ENCODE data around the gene MANBA. TPM values are rescaled to one million over a fixed set of nuclear protein-coding genes. Genes with fewer than 3 reads are reported as not detected.
A peak's percentile ranks its signal among the peaks of the same experiment; 100 is the strongest.

The MANBA gene
- total RNA-seq, 2 donors from 2014 or later = 20.0 to 27.0 TPM

DNA sequence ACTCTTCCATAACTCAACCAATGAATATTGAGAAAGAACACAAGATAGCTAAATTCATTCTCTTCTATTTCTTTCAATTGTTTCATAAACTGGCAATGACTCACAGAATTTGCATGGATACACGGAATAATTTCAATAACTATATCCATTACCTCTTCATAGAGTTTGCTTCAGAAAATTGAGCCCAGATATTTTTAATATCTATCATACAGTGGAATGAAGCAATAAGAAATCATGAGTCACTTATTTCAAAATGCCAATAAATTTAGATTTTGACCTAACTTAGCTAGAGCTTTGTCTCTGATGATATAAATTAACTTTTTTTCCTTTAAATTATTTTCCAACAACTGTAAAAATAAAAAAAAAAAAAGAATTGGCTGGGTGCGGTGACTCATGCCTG lies 22.2 kb upstream of the MANBA start:
- no peaks in the 10 kb centered on the region for H3K9me3 ChIP-seq (ENCODE audit: control insufficient read depth, low read length, poor library complexity, severe bottlenecking)
- no peak for DNase-seq
- H3K27ac Mint-ChIP-seq = no peak overlapping the region
- H3K4me1 Mint-ChIP-seq = peaks cover 2% of the 10 kb centered on the region
- no peaks in the 10 kb centered on the region for H3K36me3 Mint-ChIP-seq (ENCODE audit: low read depth)
- H3K4me3 Mint-ChIP-seq = no peak overlapping the region
- peaks cover 5% of the 10 kb centered on the region for H3K27me3 Mint-ChIP-seq
- ATAC-seq = no peak

DNA sequence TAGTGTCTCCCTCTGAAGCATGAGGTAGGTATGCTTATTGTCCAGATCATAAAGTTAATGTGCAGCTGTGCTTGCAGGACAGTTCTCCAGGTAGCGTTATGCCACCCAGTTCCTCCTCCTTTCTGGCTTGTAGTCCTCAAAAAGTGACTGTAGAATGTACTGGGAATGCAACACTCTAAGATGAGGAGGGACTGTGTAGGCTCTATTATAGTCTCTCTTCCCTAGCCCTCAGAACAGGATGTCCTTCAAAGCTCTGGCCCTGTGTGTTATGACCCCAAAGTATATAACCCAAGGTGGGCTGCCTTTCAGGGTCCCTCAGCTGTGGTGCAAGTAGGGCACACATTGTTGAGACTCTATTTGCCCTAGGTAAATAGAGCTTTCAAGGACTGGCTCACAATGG lies 20.8 kb upstream of the MANBA start:
- ATAC-seq (no peak), DNase-seq (no peak)
- Mint-ChIP-seq H3K4me3 (no peak overlapping the region), H3K27ac (no peak overlapping the region), H3K4me1 (no peaks in the 10 kb centered on the region), H3K36me3 (ENCODE audit: low read depth) (no peaks in the 10 kb centered on the region), H3K27me3 (peaks cover 5% of the 10 kb centered on the region)
- H3K9me3 ChIP-seq (ENCODE audit: control insufficient read depth, low read length, poor library complexity, severe bottlenecking) = no peaks in the 10 kb centered on the region

DNA sequence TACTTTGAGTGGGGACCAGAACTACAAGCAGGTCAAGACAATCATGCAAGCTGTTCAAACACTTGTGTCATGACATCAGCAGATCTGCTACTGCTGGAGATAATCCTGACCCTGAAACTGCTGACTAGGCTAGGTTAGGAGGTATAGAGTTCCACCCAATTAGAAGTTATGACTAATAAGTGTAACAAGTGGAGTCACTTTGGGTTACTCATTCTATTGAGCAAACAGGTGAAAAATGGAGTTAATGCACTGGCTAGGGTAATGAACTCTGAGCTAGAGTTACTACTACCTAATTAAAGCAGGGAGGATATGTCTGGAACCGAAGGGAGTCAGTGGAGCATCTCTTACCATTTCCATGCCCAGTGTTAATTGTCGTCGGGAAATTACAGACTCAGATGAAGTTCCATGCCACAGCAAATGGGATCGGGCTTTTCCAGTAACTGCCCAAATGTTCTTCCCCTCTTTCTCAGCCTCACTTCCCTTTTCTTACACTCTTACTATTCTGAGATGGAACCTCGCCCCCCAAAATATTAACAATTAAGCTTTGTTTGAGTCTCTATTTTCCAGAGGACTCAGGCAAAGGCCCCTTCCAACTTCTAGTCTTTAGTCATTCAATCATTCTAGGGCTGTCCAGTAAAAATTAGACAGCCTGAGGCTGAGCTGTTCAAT lies 19.8 kb upstream of the MANBA start:
- ATAC-seq = no peak

DNA sequence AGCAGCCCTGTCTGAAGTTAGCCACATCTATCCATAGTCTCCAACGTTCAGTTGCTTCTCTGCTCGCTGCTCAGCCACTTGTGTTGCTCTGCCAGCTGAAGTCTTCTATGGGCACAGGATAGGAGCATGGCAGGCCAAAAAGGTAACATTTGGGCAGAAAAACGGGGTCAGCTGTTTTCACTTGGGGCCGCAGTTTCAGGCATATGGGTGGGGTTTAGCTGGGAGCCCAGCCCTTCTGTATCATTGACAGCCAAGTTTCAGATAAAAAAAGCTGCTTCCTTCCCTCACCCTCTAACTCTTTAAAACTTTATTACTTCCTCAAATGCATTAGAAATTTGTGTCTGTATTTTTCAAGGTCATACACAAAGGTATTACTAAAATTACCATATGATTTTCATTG lies 18.4 kb upstream of the MANBA start:
- no peak overlapping the region for H3K4me3 Mint-ChIP-seq
- no peaks in the 10 kb centered on the region for H3K9me3 ChIP-seq (ENCODE audit: control insufficient read depth, low read length, poor library complexity, severe bottlenecking)
- no peaks in the 10 kb centered on the region for H3K36me3 Mint-ChIP-seq (ENCODE audit: low read depth)
- no peak overlapping the region for H3K27ac Mint-ChIP-seq
- ATAC-seq (no peak), DNase-seq (no peak)
- peaks cover 5% of the 10 kb centered on the region for H3K27me3 Mint-ChIP-seq
- H3K4me1 Mint-ChIP-seq = no peaks in the 10 kb centered on the region

More for the DNA sequence above, 19.8 kb upstream of the MANBA start:
- no peaks in the 10 kb centered on the region for H3K36me3 Mint-ChIP-seq (ENCODE audit: low read depth)
- no peak for DNase-seq
- H3K9me3 ChIP-seq (ENCODE audit: control insufficient read depth, low read length, poor library complexity, severe bottlenecking) = no peaks in the 10 kb centered on the region
- no peak overlapping the region for H3K27ac Mint-ChIP-seq
- peaks cover 5% of the 10 kb centered on the region for H3K27me3 Mint-ChIP-seq
- no peaks in the 10 kb centered on the region for H3K4me1 Mint-ChIP-seq
- H3K4me3 Mint-ChIP-seq = no peak overlapping the region

DNA sequence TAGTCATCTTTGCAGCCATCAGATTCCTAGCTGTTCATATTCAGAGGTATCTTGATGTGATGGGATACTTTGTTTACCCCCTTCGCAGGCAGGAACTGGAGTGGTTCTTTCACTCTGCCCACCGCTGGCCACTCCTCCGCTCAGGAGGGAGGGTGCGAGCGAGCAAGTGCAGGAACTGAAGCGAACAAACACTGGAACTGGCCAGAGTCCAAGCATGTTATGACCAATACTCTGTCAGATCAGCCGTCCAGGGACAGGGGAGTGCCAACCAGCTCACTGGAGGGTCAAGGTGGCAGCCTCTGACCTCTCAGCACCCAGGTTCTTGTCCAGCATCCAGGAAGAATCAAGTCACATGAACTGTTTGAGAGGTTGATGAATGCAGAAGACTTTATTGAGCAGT lies 18.0 kb upstream of the MANBA start:
- no peak overlapping the region for H3K27ac Mint-ChIP-seq
- no peak for ATAC-seq
- no peaks in the 10 kb centered on the region for H3K9me3 ChIP-seq (ENCODE audit: control insufficient read depth, low read length, poor library complexity, severe bottlenecking)
- H3K36me3 Mint-ChIP-seq (ENCODE audit: low read depth) = no peaks in the 10 kb centered on the region
- no peaks in the 10 kb centered on the region for H3K4me1 Mint-ChIP-seq
- no peak for DNase-seq
- peaks cover 5% of the 10 kb centered on the region for H3K27me3 Mint-ChIP-seq
- no peak overlapping the region for H3K4me3 Mint-ChIP-seq

DNA sequence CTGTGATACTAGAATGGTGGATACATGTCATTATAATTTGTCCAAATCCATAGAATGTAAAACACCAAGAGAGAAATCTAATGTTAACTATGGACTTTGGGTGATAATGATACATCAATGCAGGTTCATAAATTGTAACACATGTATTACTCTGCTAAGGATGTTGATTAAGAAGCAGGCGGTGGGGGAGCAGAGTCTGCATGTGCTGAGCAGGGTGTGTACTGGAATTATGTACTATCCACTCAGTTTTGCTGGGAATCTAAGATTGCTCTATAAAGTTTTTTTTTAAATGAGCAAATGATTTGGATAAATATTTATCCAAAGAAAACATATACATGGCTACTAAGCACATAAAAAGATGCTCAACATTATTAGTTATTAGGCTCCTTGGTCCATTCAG lies 15.0 kb upstream of the MANBA start:
- no peaks in the 10 kb centered on the region for H3K9me3 ChIP-seq (ENCODE audit: control insufficient read depth, low read length, poor library complexity, severe bottlenecking)
- Mint-ChIP-seq H3K27ac (no peak overlapping the region), H3K4me1 (no peaks in the 10 kb centered on the region), H3K27me3 (peaks cover 5% of the 10 kb centered on the region), H3K4me3 (no peak overlapping the region), H3K36me3 (ENCODE audit: low read depth) (no peaks in the 10 kb centered on the region)
- ATAC-seq (no peak), DNase-seq (no peak)

DNA sequence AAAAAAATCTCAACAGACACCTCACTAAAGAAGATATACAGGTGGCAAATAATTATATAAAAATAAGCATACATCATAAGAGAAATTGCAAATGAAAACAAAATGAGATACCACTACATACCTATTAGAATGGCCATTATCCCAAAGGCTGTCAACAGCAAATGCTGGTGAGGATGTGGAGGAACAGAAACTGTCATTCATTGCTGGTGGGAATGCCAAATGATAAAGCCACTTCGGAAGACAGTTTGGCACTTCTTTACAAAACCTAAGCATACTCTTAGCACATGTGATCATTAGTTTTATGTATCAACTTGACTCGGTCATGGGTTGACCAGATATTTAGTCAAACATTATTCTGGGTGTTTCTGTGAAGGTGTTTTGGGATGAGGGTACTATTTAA lies 13.5 kb upstream of the MANBA start:
- DNase-seq (no peak), ATAC-seq (no peak)
- H3K36me3 Mint-ChIP-seq (ENCODE audit: low read depth) = no peaks in the 10 kb centered on the region
- peaks cover 5% of the 10 kb centered on the region for H3K27me3 Mint-ChIP-seq
- H3K4me3 Mint-ChIP-seq = no peak overlapping the region
- H3K4me1 Mint-ChIP-seq = no peaks in the 10 kb centered on the region
- no peak overlapping the region for H3K27ac Mint-ChIP-seq
- H3K9me3 ChIP-seq (ENCODE audit: control insufficient read depth, low read length, poor library complexity, severe bottlenecking) = no peaks in the 10 kb centered on the region

DNA sequence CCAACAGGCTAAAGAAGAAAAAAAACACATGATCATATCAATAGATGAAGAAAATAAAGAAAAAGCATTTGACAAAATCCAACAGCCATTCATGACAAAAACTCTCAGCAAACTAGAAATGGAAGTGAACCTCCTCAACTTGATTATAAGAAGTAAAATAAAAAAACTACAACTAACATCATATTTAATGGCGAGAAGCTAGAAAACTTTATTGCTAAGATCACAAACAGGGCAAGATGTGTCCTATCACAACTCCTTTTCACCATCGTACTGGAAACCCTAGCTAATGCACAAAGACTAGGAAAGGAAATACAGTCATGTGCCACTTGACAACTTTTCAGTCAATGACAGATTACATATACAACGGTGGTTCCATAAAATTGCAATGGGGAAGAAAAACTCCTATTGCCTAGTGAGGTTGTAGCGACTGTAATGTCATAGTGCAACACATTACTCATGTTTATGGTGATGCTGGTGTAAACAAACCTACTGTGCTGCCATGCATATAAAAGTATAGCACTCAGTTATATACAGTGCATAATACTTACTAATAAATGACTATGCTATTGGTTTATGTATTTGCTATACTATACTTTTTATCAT lies 12.1 kb upstream of the MANBA start:
- DNase-seq = no peak
- no peaks in the 10 kb centered on the region for H3K9me3 ChIP-seq (ENCODE audit: control insufficient read depth, low read length, poor library complexity, severe bottlenecking)
- Mint-ChIP-seq H3K27ac (no peak overlapping the region), H3K4me1 (no peaks in the 10 kb centered on the region), H3K27me3 (no peaks in the 10 kb centered on the region), H3K36me3 (ENCODE audit: low read depth) (no peaks in the 10 kb centered on the region), H3K4me3 (no peak overlapping the region)
- no peak for ATAC-seq

DNA sequence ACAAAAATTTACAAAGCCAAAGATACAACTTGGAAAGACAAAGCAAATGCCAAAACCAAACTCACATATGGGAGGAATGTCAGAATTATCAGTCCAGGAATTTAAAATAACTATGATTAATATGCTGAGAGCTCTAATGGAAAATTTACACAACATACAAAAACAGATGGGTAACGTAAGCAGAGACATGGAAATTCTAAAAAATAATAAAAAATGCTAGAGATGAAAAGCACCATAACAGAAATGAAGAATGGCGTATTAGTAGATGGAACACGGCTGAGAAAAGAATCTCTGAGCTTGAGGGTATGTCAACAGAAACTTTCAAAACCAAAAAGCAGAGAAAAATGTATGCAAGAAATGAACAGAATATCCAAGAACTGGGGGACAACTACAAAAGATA lies 4.1 kb upstream of the MANBA start:
- H3K4me1 Mint-ChIP-seq = peaks cover 11% of the 10 kb centered on the region
- no peaks in the 10 kb centered on the region for H3K36me3 Mint-ChIP-seq (ENCODE audit: low read depth)
- no peak overlapping the region for H3K27ac Mint-ChIP-seq
- no peak overlapping the region for H3K4me3 Mint-ChIP-seq
- H3K27me3 Mint-ChIP-seq = peaks cover 10% of the 10 kb centered on the region
- DNase-seq (no peak), ATAC-seq (no peak)
- H3K9me3 ChIP-seq (ENCODE audit: control insufficient read depth, low read length, poor library complexity, severe bottlenecking) = no peaks in the 10 kb centered on the region

DNA sequence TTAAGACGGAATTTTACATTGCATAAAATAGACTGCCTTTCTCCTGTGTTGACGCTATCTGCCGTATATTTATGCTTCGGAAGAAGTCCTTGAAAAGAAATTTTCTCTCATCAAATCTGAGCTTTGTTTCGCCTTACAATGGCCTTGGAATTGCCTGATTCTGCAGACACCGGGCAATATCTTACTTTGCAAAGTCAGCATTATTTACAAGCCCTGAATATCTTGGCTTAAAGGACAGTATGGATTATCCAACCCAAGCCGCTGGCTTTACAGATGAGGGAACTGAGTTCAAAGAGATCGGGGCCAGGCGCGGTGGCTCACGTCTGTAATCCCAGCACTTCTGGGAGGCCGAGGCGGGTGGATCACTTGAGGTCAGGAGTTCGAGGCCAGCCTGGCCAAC lies 1.1 kb upstream of the MANBA start:
- H3K4me1 Mint-ChIP-seq = peaks cover 33% of the 10 kb centered on the region
- H3K4me3 Mint-ChIP-seq = peak overlapping the region; percentile 95
- H3K9me3 ChIP-seq (ENCODE audit: control insufficient read depth, low read length, poor library complexity, severe bottlenecking) = no peaks in the 10 kb centered on the region
- DNase-seq (no peak), ATAC-seq (no peak)
- H3K27me3 Mint-ChIP-seq = peaks cover 10% of the 10 kb centered on the region
- peak overlapping the region; percentile 82 for H3K27ac Mint-ChIP-seq
- peaks cover 2% of the 10 kb centered on the region for H3K36me3 Mint-ChIP-seq (ENCODE audit: low read depth)

DNA sequence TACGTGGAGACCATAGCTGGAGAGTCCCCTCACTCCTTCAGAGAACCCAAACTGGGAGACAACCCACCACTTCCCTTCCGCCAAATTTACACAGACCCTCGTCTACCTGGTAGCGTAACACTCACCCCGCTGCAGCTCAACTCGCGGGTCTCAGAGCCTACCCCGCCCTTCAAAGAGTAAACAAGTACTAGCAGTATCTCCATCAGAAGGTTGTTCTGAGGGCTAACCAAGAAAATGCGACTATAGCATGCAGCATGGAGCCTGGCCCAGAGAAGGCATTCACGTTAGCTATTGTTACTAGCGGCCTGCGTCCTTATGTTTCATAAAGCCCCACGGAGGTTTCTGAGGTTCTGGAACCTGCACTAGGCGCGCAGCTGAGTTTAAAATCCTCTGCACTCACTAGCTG lies 531 bp upstream of the MANBA start:
- H3K4me3 Mint-ChIP-seq = peak overlapping the region; percentile 95
- ATAC-seq (peak; percentile 21), DNase-seq (peak in 1 of 3 donors; percentile 13)
- H3K36me3 Mint-ChIP-seq (ENCODE audit: low read depth) = peaks cover 2% of the 10 kb centered on the region
- peaks cover 34% of the 10 kb centered on the region for H3K4me1 Mint-ChIP-seq
- peaks cover 10% of the 10 kb centered on the region for H3K27me3 Mint-ChIP-seq
- H3K9me3 ChIP-seq (ENCODE audit: control insufficient read depth, low read length, poor library complexity, severe bottlenecking) = no peaks in the 10 kb centered on the region
- H3K27ac Mint-ChIP-seq = peak overlapping the region; percentile 82

DNA sequence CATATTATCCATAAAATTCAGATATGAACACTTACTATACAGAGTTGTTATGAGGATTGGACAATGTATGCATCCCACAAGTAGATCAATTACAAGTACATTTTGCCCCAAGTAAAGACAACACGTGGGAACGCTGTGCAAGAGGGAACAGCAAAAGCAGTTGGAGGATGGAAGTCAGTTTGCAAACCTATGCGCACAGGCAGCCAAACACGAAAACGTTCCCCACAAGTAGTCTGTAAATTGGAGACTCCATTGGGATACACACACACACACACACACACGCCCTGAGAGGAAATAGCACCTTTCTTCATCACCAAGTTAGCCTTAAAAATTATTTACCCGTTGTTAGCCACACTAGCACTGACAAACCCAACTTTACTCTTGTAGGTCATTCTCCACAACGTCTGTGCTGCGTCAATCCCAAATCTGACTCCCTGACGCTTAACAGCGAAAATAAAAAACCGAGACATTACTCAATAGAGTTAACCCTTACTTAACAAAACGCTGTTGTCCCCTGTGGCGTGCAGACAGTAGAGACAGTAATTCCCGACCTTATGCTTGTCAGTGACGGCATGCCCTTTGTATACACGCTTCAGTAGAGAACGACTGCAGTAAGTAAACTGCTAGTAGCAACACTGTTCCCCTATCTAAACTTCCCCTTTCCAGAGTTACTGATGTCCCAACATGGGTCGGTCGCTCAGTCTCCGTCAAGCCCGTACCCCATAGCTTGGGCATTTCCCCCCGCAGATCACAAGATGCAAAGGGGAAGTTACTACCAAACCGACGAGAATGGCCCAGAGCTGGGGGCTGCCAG lies 730 bp downstream of the MANBA start:
- peak overlapping the region; percentile 93 for H3K27ac Mint-ChIP-seq
- H3K4me1 Mint-ChIP-seq = peaks cover 34% of the 10 kb centered on the region
- no peaks in the 10 kb centered on the region for H3K9me3 ChIP-seq (ENCODE audit: control insufficient read depth, low read length, poor library complexity, severe bottlenecking)
- H3K36me3 Mint-ChIP-seq (ENCODE audit: low read depth) = peaks cover 2% of the 10 kb centered on the region
- H3K27me3 Mint-ChIP-seq = peaks cover 8% of the 10 kb centered on the region
- peak overlapping the region; percentile 95 for H3K4me3 Mint-ChIP-seq
- DNase-seq (no peak), ATAC-seq (peak; percentile 67)

DNA sequence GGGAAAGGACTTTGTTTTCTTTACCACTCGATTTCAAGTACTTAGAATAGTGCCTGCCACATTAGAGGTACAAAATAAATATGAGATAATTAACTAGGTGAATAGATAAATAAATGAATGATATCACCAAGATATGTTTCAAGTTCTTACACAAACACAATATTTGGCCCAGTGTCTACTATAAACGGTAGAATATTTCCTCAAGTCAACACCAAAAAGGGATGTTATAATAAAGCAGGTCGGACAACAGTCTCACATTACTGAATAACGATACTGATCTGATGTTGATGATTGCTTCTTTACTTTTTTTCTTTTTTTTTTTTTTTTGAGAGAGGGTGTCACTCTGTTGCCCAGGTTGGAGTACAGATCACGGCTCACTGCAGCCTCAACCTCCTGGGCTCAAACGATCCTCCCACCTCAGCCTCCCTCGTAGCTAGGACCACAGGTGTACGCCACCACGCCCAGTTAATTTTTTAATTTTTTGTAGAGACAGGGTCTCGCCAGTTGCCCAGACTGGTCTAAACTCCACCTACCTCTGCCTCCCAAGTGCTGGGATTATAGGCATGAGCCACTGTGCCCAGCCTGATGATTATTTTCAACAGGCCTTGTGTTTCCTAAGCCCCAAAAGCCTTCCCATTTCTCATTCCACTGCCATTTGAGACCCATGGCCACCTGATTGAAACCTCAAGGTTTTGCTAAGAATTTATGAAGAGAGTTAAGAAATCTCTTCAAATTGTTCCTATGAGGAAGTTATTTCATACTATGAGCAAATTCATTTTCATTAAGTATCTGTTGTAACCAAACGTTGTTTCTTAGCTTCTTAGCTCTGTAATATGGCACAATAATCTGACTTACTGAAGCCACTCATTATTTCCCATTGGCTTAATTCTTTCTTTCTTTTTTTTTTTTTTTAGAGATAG lies 2.3 kb downstream of the MANBA start:
- no peak for ATAC-seq
- Mint-ChIP-seq H3K27me3 (no peaks in the 10 kb centered on the region), H3K4me1 (peaks cover 34% of the 10 kb centered on the region), H3K36me3 (ENCODE audit: low read depth) (peaks cover 2% of the 10 kb centered on the region), H3K27ac (peak overlapping the region; percentile 37), H3K4me3 (no peak overlapping the region)
- DNase-seq = no peak
- H3K9me3 ChIP-seq (ENCODE audit: control insufficient read depth, low read length, poor library complexity, severe bottlenecking) = no peaks in the 10 kb centered on the region
